OCI-LY7 (cell line): ENCODE results near the gene A1CF. TPM values are rescaled to one million over a fixed set of nuclear protein-coding genes. Genes with fewer than 3 reads are reported as not detected.

ENCODE experiments used
- BruUV-seq: library from RNA; stranded (reverse); fragments of 400-500 nt; replicated peaks from 2 replicates; lab custom pipeline; 2021; lab: Mats Ljungman, UMichigan
- CTCF ChIA-PET: fragments of 300-600 bp; sonication (Branson Sonifier 250); formaldehyde crosslinking; loops from one replicate; lab custom pipeline; 2022; ENCODE audit warnings: antibody characterized with exemption; ENCODE audit not compliant: unreplicated experiment; lab: Charles Lee
- POLR2A ChIA-PET: fragments of 300-600 bp; sonication (Branson Sonifier 250); formaldehyde crosslinking; loops from one replicate; lab custom pipeline; 2022; ENCODE audit warnings: antibody characterized with exemption; lab: Charles Lee
- DNase-seq: peaks from one replicate; pipeline ENCODE4 v3.0.0-alpha.2; 2015; ENCODE audit warnings: low spot score
- H2AFZ ChIP-seq: fragments of 200-600 bp; sonication (generic), shearing (Covaris generic); 2 replicates; pipeline ENCODE4 v1.6.1; 2014; ENCODE audit warnings: mild to moderate bottlenecking, antibody characterized with exemption, low read length, moderate library complexity
- H3K27ac ChIP-seq: fragments of 200-600 bp; sonication (generic); 2 replicates; pipeline ENCODE4 v1.5.1; 2014; ENCODE audit warnings: mixed run types, low read depth, mild to moderate bottlenecking, moderate library complexity, low read length, inconsistent platforms; ENCODE audit not compliant: poor library complexity, severe bottlenecking
- H3K36me3 ChIP-seq: fragments of 200-600 bp; sonication (generic); 2 replicates; pipeline ENCODE4 v1.6.1; 2014; ENCODE audit warnings: mild to moderate bottlenecking, antibody characterized with exemption, low read length, moderate library complexity, mixed read lengths; ENCODE audit not compliant: insufficient read depth
- H3K4me1 ChIP-seq: fragments of 200-600 bp; sonication (generic); 2 replicates; pipeline ENCODE4 v1.5.1; 2014; ENCODE audit warnings: mild to moderate bottlenecking, low read length; ENCODE audit not compliant: insufficient read depth, poor library complexity, severe bottlenecking
- H3K4me2 ChIP-seq: fragments of 200-600 bp; sonication (generic); 2 replicates; pipeline ENCODE4 v1.6.1; 2014; ENCODE audit warnings: mild to moderate bottlenecking, low read length
- H3K4me3 ChIP-seq: fragments of 200-600 bp; sonication (generic); 2 replicates; pipeline ENCODE4 v1.5.1; 2014; ENCODE audit warnings: mild to moderate bottlenecking, low read depth, low read length; ENCODE audit not compliant: poor library complexity, severe bottlenecking
- H3K79me2 ChIP-seq: fragments of 200-600 bp; sonication (generic); 2 replicates; pipeline ENCODE4 v1.6.1; 2016; ENCODE audit warnings: low read depth, mild to moderate bottlenecking, low read length, moderate library complexity, mixed read lengths; ENCODE audit not compliant: insufficient read depth
- H3K9me2 ChIP-seq: fragments of 200-600 bp; sonication (generic); 2 replicates; pipeline ENCODE4 v1.6.1; 2016; ENCODE audit warnings: mild to moderate bottlenecking, low read length, mixed read lengths; ENCODE audit not compliant: insufficient read depth
- H3K9me3 ChIP-seq: fragments of 200-600 bp; sonication (generic); 2 replicates; pipeline ENCODE4 v1.6.1; 2014; ENCODE audit warnings: mild to moderate bottlenecking, mixed run types, low read length, mixed read lengths
- H4K20me1 ChIP-seq: fragments of 200-600 bp; sonication (generic); 2 replicates; pipeline ENCODE4 v1.6.1; 2014; ENCODE audit warnings: mild to moderate bottlenecking, antibody characterized with exemption, low read length, moderate library complexity, mixed read lengths; ENCODE audit not compliant: insufficient read depth
- EZH2phosphoT487 ChIP-seq: fragments of 200-600 bp; sonication (generic); IDR thresholded peaks from 2 replicates; pipeline ENCODE4 v1.6.1; 2018; ENCODE audit warnings: low read depth, borderline replicate concordance, mild to moderate bottlenecking, mixed run types, antibody characterized with exemption, low read length, moderate library complexity, mixed read lengths
- intact Hi-C: fragments of 100-400 bp; cut with micrococcal nuclease; formaldehyde crosslinking; loops from one replicate; pipeline ENCODE4 v1.10.0; 2022; ENCODE audit not compliant: unreplicated experiment
- total RNA-seq, 2 experiments: library from RNA; depleted of rRNA in 1 of 2; stranded (reverse); fragments of >200 nt in 1 of 2; shearing (Covaris generic) in 1 of 2; gene quantifications; 2 replicates each; pipeline ENCODE4 v1.2.3, GENCODE V29; 2014 to 2022
- TF ChIP-seq, protein P1 (sequence below): fragments of 200-600 bp; sonication (generic); conservative IDR thresholded peaks from 2 replicates; pipeline ENCODE4 v1.5.1; 2014; ENCODE audit warnings: mild to moderate bottlenecking, antibody characterized with exemption, low read length, moderate library complexity, mixed read lengths

The A1CF gene
- total RNA-seq, 2 experiments from 2014 or later: not detected

DNA sequence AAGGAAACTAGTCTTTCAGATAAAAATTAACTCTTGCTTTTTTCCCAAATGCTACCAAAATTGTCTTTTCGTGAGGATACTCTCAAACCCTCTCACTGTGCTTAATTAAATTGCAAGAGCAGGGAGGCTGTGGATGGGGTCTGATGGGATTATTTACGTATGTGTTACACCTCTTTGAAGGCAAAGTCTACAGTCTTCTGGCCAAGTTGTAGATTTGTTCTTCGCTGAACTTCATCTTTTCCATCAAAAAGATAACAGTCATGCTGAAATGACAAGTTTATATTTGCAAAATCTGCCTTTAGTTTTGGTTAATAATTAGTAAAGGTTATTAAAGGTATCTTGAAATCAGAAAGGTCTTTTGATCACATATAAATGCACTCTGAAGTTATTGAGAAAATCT, 22.7 kb downstream of the A1CF start:
- Histone ChIP-seq H4K20me1 (no peaks in the 10 kb centered on the region), H3K4me2 (no peak overlapping the region), H3K9me2 (no peaks in the 10 kb centered on the region), H3K4me3 (no peak overlapping the region), H3K79me2 (no peaks in the 10 kb centered on the region), H3K9me3 (no peaks in the 10 kb centered on the region), H3K27ac (no peak overlapping the region), H3K36me3 (no peaks in the 10 kb centered on the region), H2AFZ (no peak overlapping the region), H3K4me1 (no peaks in the 10 kb centered on the region)
- ChIA-PET POLR2A (no interaction called here), CTCF (no interaction called here)
- intact Hi-C loops: no loop called here
- no peak for TF ChIP-seq EZH2phosphoT487
- TF ChIP-seq, protein P1, sequence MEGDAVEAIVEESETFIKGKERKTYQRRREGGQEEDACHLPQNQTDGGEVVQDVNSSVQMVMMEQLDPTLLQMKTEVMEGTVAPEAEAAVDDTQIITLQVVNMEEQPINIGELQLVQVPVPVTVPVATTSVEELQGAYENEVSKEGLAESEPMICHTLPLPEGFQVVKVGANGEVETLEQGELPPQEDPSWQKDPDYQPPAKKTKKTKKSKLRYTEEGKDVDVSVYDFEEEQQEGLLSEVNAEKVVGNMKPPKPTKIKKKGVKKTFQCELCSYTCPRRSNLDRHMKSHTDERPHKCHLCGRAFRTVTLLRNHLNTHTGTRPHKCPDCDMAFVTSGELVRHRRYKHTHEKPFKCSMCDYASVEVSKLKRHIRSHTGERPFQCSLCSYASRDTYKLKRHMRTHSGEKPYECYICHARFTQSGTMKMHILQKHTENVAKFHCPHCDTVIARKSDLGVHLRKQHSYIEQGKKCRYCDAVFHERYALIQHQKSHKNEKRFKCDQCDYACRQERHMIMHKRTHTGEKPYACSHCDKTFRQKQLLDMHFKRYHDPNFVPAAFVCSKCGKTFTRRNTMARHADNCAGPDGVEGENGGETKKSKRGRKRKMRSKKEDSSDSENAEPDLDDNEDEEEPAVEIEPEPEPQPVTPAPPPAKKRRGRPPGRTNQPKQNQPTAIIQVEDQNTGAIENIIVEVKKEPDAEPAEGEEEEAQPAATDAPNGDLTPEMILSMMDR: no peak
- no TSS peak for BruUV-seq
- DNase-seq: no peak

DNA sequence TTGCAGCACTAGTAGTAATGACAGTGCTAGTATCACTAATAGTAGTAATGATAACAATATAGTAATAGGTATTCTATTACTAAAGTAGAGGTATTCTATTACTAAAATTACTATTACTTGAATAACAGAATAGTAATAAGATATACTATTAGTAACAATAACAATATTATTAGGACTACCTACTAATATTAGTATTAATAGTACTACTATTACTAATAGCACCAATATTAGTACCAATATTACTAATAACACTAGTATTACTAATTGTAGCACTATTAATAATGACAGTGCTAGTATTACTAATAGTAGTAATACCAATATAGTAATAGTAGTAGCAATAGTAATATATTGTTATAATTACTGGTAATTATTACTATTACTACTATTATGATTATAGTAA, 24.1 kb downstream of the A1CF start:
- Histone ChIP-seq H3K4me1 (no peaks in the 10 kb centered on the region), H3K36me3 (no peaks in the 10 kb centered on the region), H3K79me2 (no peaks in the 10 kb centered on the region), H3K4me2 (no peak overlapping the region), H3K9me3 (no peaks in the 10 kb centered on the region), H3K27ac (no peak overlapping the region), H4K20me1 (no peaks in the 10 kb centered on the region), H3K9me2 (no peaks in the 10 kb centered on the region), H2AFZ (no peak overlapping the region), H3K4me3 (no peak overlapping the region)
- BruUV-seq: no TSS peak
- no peak for DNase-seq
- TF ChIP-seq, protein P1: no peak
- intact Hi-C loops: no loop called here
- CTCF ChIA-PET: no interaction called here
- POLR2A ChIA-PET: interaction anchor here (0.6 kb wide), 1 partner anchor 345 kb away, joined by 3 read pairs; no protein-coding TSS in a partner anchor

DNA sequence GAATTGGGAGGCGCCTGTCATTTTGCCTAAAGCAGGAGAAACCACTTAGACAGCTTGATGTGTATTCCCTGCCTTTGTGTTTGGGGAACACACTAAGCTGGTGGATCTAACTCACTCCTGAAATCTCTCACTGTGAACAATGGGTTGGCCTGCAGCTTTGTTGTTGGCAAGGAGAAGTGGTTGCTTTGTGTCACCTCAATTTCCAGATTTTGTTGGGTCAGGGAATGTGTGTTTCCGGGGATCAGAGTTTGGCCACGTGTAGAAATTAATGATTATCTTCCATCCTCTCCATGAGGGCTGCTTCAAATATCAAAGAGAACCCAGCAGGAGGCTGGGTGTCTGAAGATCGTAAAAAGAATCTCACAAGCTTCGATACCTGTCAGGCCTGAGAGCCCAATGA, 27.8 kb downstream of the A1CF start:
- ChIA-PET POLR2A (no interaction called here), CTCF (no interaction called here)
- no TSS peak for BruUV-seq
- Histone ChIP-seq H3K9me2 (no peaks in the 10 kb centered on the region), H3K36me3 (no peaks in the 10 kb centered on the region), H3K4me2 (no peak overlapping the region), H3K27ac (no peak overlapping the region), H3K4me1 (no peaks in the 10 kb centered on the region), H2AFZ (no peak overlapping the region), H3K9me3 (no peaks in the 10 kb centered on the region), H4K20me1 (no peaks in the 10 kb centered on the region), H3K79me2 (no peaks in the 10 kb centered on the region), H3K4me3 (no peak overlapping the region)
- TF ChIP-seq EZH2phosphoT487: no peak
- TF ChIP-seq, protein P1: no peak
- DNase-seq: no peak
- intact Hi-C loops: no loop called here
